Measurements from ENCODE around the gene NECAB3. TPM values are rescaled to one million over a fixed set of nuclear protein-coding genes. Genes with fewer than 3 reads are reported as not detected.

Gene NECAB3
- total RNA-seq, 1 donor from 2014 or later: 19.2 TPM

DNA sequence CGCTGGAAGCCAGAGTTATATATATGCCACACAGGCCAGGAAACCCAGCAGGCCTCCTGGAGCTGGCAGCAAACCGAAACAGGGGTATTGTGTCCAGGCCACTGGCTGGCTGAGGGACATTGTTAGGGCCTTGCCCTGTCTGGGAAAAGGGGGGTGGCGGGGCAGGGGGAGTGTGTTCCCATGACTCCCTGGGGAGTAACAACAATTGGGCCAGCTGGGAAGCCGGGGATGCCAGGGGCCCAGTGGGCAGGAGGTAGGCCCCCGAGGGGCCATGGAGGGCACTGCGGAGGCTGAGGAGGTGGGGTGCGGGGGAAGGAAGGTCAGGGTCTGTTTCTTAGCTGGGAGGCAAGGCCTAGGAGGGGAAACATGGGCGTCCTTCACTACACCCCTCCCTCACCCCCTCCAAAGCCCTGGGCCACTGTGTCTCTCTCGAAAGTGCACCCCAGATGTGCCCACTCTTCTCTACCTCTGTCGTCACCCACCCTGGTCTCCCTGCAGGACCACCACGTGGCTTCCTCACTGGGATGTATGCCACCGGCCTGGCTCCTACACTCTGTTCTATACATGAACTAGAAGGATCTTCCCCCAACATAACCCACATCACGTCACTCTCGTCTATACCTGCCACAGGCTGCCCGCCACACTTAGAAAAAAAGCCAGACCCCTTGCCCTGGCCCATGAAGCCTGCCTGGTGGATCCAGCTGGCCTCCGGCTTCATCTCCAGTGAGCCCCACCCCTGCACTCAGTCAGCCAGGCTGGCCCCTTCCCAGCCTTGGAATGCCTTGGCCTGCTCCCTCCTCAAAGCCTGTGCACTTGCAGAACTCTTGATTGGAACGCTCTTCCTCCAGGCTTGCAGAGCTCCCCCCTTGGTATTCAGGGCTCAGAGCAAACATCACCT, 19.8 kb upstream of the NECAB3 start:
- H3K9me3 ChIP-seq (ENCODE audit: low read depth): no peaks in the 10 kb centered on the region
- H3K4me1 Mint-ChIP-seq: peaks cover 31% of the 10 kb centered on the region
- no peak overlapping the region for H3K9ac ChIP-seq
- H3K4me3 Mint-ChIP-seq: no peak overlapping the region
- peak overlapping the region; percentile 91 for H3K27ac Mint-ChIP-seq
- H4K20me1 ChIP-seq (ENCODE audit: low read depth): no peaks in the 10 kb centered on the region
- no peak overlapping the region for H2AFZ ChIP-seq (replicated peaks)
- H3K27me3 Mint-ChIP-seq (ENCODE audit: insufficient read depth, low read depth): peaks cover 8% of the 10 kb centered on the region
- peaks cover 12% of the 10 kb centered on the region for H3K9me3 Mint-ChIP-seq
- peak overlapping the region; percentile 45 for H3K4me2 ChIP-seq
- no peaks in the 10 kb centered on the region for H3K36me3 ChIP-seq
- H3K27ac ChIP-seq: peak overlapping the region; percentile 66
- TF ChIP-seq EZH2 (IDR thresholded peaks at IDR 0.05): no peak
- TF ChIP-seq, protein P1, sequence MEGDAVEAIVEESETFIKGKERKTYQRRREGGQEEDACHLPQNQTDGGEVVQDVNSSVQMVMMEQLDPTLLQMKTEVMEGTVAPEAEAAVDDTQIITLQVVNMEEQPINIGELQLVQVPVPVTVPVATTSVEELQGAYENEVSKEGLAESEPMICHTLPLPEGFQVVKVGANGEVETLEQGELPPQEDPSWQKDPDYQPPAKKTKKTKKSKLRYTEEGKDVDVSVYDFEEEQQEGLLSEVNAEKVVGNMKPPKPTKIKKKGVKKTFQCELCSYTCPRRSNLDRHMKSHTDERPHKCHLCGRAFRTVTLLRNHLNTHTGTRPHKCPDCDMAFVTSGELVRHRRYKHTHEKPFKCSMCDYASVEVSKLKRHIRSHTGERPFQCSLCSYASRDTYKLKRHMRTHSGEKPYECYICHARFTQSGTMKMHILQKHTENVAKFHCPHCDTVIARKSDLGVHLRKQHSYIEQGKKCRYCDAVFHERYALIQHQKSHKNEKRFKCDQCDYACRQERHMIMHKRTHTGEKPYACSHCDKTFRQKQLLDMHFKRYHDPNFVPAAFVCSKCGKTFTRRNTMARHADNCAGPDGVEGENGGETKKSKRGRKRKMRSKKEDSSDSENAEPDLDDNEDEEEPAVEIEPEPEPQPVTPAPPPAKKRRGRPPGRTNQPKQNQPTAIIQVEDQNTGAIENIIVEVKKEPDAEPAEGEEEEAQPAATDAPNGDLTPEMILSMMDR (IDR thresholded peaks at IDR 0.05): no peak
- no peak for TF ChIP-seq EZH2phosphoT487 (IDR thresholded peaks at IDR 0.05)
- no peaks in the 10 kb centered on the region for H3K27me3 ChIP-seq
- DNase-seq (ENCODE audit: low spot score): peak; percentile 71
- H3F3A ChIP-seq (ENCODE audit: low read depth): peaks cover 21% of the 10 kb centered on the region
- H3K4me3 ChIP-seq: no peak overlapping the region
- peaks cover 2% of the 10 kb centered on the region for H3K36me3 Mint-ChIP-seq
- no peaks in the 10 kb centered on the region for H3K79me2 ChIP-seq (ENCODE audit: low read depth)
- peaks cover 19% of the 10 kb centered on the region for H3K4me1 ChIP-seq

DNA sequence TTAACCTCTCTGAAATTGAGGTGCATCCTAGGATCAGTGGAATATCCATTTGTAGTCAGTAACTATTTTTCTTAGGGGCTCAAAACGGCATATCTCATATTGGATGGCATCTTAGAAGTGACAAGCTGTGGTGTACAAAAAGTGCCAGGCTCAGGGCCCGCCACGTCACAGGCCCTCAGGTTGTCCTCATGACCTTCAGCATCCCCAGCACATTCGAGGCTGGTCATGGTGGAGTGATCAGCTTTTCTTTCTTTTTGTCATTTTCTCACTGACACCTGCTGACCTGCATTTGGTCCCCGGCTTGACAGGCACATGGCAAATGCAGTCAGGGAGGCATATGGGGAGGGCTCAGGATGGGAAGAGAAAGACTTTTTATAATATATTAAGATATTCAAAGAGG, 19.1 kb upstream of the NECAB3 start:
- Mint-ChIP-seq H3K9me3 (peaks cover 9% of the 10 kb centered on the region), H3K4me3 (no peak overlapping the region), H3K27ac (peak overlapping the region; percentile 76), H3K27me3 (ENCODE audit: insufficient read depth, low read depth) (peaks cover 6% of the 10 kb centered on the region), H3K36me3 (peaks cover under 1% of the 10 kb centered on the region), H3K4me1 (peaks cover 31% of the 10 kb centered on the region)
- Histone ChIP-seq H3K27ac (no peak overlapping the region), H3K4me2 (peak overlapping the region; percentile 45), H3K36me3 (no peaks in the 10 kb centered on the region), H3K4me3 (no peak overlapping the region), H2AFZ (replicated peaks) (no peak overlapping the region), H3K79me2 (ENCODE audit: low read depth) (no peaks in the 10 kb centered on the region), H4K20me1 (ENCODE audit: low read depth) (no peaks in the 10 kb centered on the region), H3K4me1 (peaks cover 19% of the 10 kb centered on the region), H3K9me3 (ENCODE audit: low read depth) (no peaks in the 10 kb centered on the region), H3F3A (ENCODE audit: low read depth) (peaks cover 21% of the 10 kb centered on the region), H3K27me3 (no peaks in the 10 kb centered on the region), H3K9ac (no peak overlapping the region)
- DNase-seq (ENCODE audit: low spot score): no peak
- TF ChIP-seq EZH2phosphoT487 (IDR thresholded peaks at IDR 0.05) (no peak), EZH2 (IDR thresholded peaks at IDR 0.05) (no peak)
- TF ChIP-seq, protein P1 (IDR thresholded peaks at IDR 0.05): no peak

DNA sequence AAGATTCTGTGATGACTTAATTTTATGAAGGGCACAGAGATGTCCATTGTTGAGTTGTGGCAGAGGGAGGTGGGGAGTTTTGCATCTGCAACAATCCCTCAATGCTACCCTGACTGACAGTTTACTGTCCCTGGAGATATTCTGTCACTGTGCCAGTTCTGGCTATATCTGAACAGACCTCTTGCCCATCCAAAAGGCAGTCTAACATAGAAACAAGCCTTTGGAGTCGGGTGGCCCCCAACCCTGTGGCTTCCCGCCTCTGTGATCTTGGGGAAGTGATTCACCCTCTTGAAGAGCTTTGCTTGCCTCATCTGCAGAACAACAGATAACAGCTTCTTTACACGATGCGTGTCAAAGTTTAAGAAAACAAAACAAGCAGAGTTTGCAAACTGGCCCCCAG, 15.7 kb upstream of the NECAB3 start:
- peak overlapping the region; percentile 82 for H3K27ac Mint-ChIP-seq
- Histone ChIP-seq H3K4me2 (no peak overlapping the region), H3K4me3 (no peak overlapping the region), H3K27ac (no peak overlapping the region), H4K20me1 (ENCODE audit: low read depth) (peaks cover 7% of the 10 kb centered on the region), H3F3A (ENCODE audit: low read depth) (peaks cover 35% of the 10 kb centered on the region), H3K9me3 (ENCODE audit: low read depth) (no peaks in the 10 kb centered on the region), H3K36me3 (no peaks in the 10 kb centered on the region), H3K9ac (no peak overlapping the region), H3K79me2 (ENCODE audit: low read depth) (peaks cover 7% of the 10 kb centered on the region), H3K27me3 (no peaks in the 10 kb centered on the region), H3K4me1 (peaks cover 29% of the 10 kb centered on the region), H2AFZ (replicated peaks) (no peak overlapping the region)
- H3K4me3 Mint-ChIP-seq: no peak overlapping the region
- no peaks in the 10 kb centered on the region for H3K9me3 Mint-ChIP-seq
- H3K27me3 Mint-ChIP-seq (ENCODE audit: insufficient read depth, low read depth): peaks cover 6% of the 10 kb centered on the region
- no peak for DNase-seq (ENCODE audit: low spot score)
- peaks cover 37% of the 10 kb centered on the region for H3K4me1 Mint-ChIP-seq
- TF ChIP-seq EZH2phosphoT487 (IDR thresholded peaks at IDR 0.05): no peak
- TF ChIP-seq, protein P1 (IDR thresholded peaks at IDR 0.05): no peak
- no peaks in the 10 kb centered on the region for H3K36me3 Mint-ChIP-seq
